ENCODE data around the gene REG1B. TPM values are rescaled to one million over a fixed set of nuclear protein-coding genes. Genes with fewer than 3 reads are reported as not detected.

The REG1B gene
- total and polyA plus RNA-seq, 9 of the 15 experiments (the other 6 are each of a cell fraction or from before 2014, with no cell fraction given): 0.15 to 2.0 TPM; not detected in 7

- no peak for TF ChIP-seq CBX1 (IDR thresholded peaks at IDR 0.05; ENCODE audit: low read depth)
- TF ChIP-seq ZBTB7A (IDR thresholded peaks at IDR 0.05; ENCODE audit: borderline replicate concordance, control insufficient read depth, low read depth, low read length): no peak
- TF ChIP-seq CTCFL (IDR thresholded peaks at IDR 0.05; ENCODE audit: borderline replicate concordance, insufficient read depth, low read depth, low read length, poor library complexity, severe bottlenecking): no peak
- TF ChIP-seq MAX (CRISPR knock-in tag; IDR thresholded peaks at IDR 0.05): no peak
- TF ChIP-seq E2F3 (CRISPR knock-in tag; IDR thresholded peaks at IDR 0.05): no peak
Observed at GRCh38 chr2:79087785-79088364, at the start of gene REG1B (continued).

- intact Hi-C loops (cut with micrococcal nuclease): no loop called here
- ChIA-PET CTCF (ENCODE audit: low intra/inter-chr PET ratio) (no interaction called here), POLR2A (no interaction called here)
- BruUV-seq (replicated peaks): no TSS peak
- no peaks in the 10 kb centered on the region for H3K9me1 ChIP-seq (ENCODE audit: control insufficient read depth, insufficient read depth, low read length)
- FAIRE-seq (no peak), DNase-seq (ENCODE audit: extremely low read depth in 1 of 4, low spot score in 3 of 4) (no peak), ATAC-seq (no peak)
- no peak overlapping the region for H3K4me2 ChIP-seq (ENCODE audit: insufficient read depth, low read length)
- in situ Hi-C loops (cut with MboI): no loop called here
- 0% methylated on average over 4 of the region's 4 CpGs for WGBS (ENCODE audit: insufficient coverage, low coverage, missing lambda C conversion rate)
- H2AFZ ChIP-seq (ENCODE audit: low read depth, low read length): no peak overlapping the region
- H3K27ac ChIP-seq (ENCODE audit: extremely low read depth, low read depth, low read length): no peak overlapping the region
- no peaks in the 10 kb centered on the region for H3K36me3 ChIP-seq (ENCODE audit: control insufficient read depth, insufficient read depth, low read length)
- no peak overlapping the region for H3K9ac ChIP-seq (ENCODE audit: insufficient read depth in 1 of 2, low read depth in 2 of 2, low read length in 2 of 2)
- H3K4me1 ChIP-seq (replicated peaks in 1 of 2; ENCODE audit: control insufficient read depth in 2 of 2, insufficient read depth in 2 of 2, low read length in 2 of 2): no peaks in the 10 kb centered on the region
- H3K4me3 ChIP-seq: no peak overlapping the region
- no peaks in the 10 kb centered on the region for H3K9me3 ChIP-seq (replicated peaks; ENCODE audit: control insufficient read depth, insufficient read depth, low read depth, low read length)
- H3K27me3 ChIP-seq (ENCODE audit: control insufficient read depth in 2 of 2, insufficient read depth in 2 of 2, low read length in 2 of 2): no peaks in the 10 kb centered on the region
- no peaks in the 10 kb centered on the region for H3K79me2 ChIP-seq (ENCODE audit: control insufficient read depth, insufficient read depth, low read length)
- no peaks in the 10 kb centered on the region for H4K20me1 ChIP-seq (replicated peaks; ENCODE audit: control insufficient read depth, insufficient read depth, low read length)
- TF ChIP-seq ETS2 (tag; IDR thresholded peaks at IDR 0.05; ENCODE audit: borderline replicate concordance, poor library complexity, severe bottlenecking): no peak
- TF ChIP-seq NCOA4 (IDR thresholded peaks at IDR 0.05; ENCODE audit: partially characterized antibody): no peak
- no peak for TF ChIP-seq ZNF717 (CRISPR knock-in tag; IDR thresholded peaks at IDR 0.05)
- no peak for TF ChIP-seq ZBTB43 (CRISPR knock-in tag; IDR thresholded peaks at IDR 0.05)
- TF ChIP-seq E4F1 (CRISPR knock-in tag; IDR thresholded peaks at IDR 0.05; ENCODE audit: borderline replicate concordance): no peak
- TF ChIP-seq ZNF316 (IDR thresholded peaks at IDR 0.05): no peak
- TF ChIP-seq POLR2H (tag; IDR thresholded peaks at IDR 0.05; ENCODE audit: low read depth): no peak
- no peak for TF ChIP-seq MAX (CRISPR knock-in tag; IDR thresholded peaks at IDR 0.05)
- TF ChIP-seq NONO (IDR thresholded peaks at IDR 0.05; ENCODE audit: low read depth in 2 of 2, low read length in 1 of 2): no peak
Observed at GRCh38 chr2:79131687-79132086, 43.9 kb upstream of the REG1B start.

Measured in K562 (cell line).